NCI-H82 (cell line): Measurements from ENCODE around the gene UIMC1.
"Not testable (repeated sequence)": the region's sequence is repeated elsewhere in the genome, so short reads cannot be mapped to it uniquely, and the experiment has no call there.

Source experiments
- DNase-seq: peaks from one replicate; lab custom pipeline; 2025; lab: John Stamatoyannopoulos, UW

The UIMC1 gene

GRCh38 chr5:177005619-177006264 lies 837 bp downstream of the UIMC1 start:
- DNase-seq, result peak; percentile 81

GRCh38 chr5:177004961-177005360 lies 1.6 kb downstream of the UIMC1 start:
- DNase-seq, result no peak

DNA sequence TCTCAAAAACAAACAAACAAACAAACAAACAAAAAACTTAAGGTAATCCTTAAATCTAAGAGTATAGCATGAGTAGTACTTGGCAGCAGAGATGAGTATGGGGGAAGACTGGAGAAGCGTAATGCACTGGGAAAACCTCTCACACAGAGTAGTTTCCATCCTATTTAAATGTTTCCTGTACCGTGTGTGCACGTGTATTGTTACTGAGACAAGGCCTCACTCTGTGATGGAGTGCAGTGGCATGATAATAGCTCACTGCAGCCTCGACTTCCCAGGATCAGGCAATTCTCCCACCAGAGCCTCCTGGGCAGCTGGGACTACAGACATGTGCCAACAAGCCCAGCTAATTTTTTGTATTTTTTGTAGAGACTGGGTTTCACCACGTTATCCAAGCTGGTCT lies 2.9 kb downstream of the UIMC1 start:
- no peak for DNase-seq

DNA sequence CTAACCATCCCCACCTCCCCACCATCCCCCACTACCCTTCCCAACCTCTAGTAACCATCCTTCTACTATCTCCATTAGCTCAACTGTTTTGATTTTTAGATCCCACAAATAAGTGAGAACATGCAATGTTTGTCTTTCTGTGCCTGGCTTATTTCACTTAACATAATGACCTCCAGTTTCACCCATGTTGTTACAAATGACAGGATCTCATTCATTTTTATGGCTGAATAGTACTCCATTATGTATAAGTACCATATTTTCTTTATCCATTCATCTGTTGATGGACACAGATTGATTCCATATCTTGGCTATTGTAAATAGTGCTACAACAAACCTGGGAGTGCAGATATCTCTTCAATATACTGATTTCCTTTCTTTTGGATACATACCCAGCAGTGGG lies 7.1 kb downstream of the UIMC1 start:
- not testable (repeated sequence) for DNase-seq

DNA sequence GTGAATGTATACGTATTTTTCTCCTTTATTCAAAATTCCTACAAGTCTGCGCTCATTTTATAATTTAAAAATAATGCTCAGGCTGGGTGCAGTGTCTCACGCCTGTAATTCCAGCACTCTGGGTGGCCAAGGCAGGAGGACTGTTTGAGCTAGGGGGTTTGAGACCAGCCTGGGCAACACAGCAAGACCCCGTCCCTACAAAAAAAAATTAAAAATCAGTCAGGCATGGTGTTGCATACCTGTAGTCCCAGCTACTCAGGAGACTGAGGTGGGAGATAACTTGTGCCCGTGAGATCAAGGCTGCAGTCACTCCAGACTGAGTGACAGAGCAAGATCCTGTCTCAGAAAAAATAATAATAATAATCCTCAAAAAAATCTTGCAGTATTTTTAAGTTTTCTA lies 7.8 kb downstream of the UIMC1 start:
- no peak for DNase-seq

- no peak for DNase-seq
Observed at GRCh38 chr5:176996780-176997179, 9.8 kb downstream of the UIMC1 start.

- DNase-seq, result no peak
Observed at GRCh38 chr5:176995896-176996767, 10.4 kb downstream of the UIMC1 start.

DNA sequence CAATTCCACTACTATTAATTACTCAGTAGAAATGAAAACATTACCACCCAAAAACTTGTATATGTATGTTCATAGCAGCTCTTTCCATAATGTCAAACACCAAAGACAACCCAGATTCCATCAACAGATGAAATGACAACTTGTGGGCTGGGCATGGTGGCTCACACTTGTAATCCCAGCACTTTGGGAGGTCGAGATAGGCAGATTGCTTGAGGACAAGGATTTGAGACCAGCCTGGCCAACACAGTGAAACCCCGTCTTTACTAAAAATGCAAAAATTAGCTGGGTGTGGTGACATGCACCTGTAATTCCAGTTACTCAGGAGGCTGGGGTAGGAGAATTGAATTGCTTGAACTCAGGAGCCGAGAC lies 11.5 kb downstream of the UIMC1 start:
- DNase-seq, result no peak

DNA sequence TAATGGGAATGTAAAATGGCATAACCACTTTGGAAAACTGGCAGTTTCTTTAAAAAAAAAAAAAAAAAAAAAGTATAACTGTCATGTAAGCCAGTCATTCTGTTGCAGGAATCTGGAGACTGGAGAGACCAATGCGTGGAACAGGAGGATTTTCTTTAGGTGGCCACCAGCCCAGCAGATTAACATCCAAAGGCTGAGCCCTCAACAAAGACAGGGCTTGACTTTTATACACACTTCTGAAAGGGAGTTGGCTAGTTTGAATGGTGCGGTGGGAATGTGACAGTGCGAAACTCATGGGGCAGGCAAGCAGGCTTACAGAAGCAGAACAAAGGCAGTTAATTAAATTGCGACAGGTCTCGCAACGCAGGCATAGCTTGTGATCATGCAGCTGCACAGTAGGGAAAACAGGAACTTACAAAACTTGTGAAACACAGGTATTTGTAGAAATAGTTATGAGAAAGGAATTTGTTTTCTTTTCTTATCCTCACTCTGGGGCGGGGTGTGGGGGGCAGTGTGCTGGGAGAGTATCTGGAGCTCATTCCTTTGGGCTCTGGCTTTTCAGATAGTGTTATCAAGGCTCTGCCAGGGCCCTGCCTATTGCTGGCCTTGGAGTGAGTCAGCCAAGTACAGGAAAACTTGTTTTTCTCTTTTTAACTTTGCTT lies 12.0 kb downstream of the UIMC1 start:
- DNase-seq, result no peak

GRCh38 chr5:176993081-176993480 lies 13.5 kb downstream of the UIMC1 start:
- not testable (repeated sequence) for DNase-seq

- no peak for DNase-seq
Observed at GRCh38 chr5:176987583-176987982, 19.0 kb downstream of the UIMC1 start.

- no peak for DNase-seq
Observed at GRCh38 chr5:176986280-176986679, 20.3 kb downstream of the UIMC1 start.

- DNase-seq, result no peak
Observed at GRCh38 chr5:176985516-176985915, 21.1 kb downstream of the UIMC1 start.

DNA sequence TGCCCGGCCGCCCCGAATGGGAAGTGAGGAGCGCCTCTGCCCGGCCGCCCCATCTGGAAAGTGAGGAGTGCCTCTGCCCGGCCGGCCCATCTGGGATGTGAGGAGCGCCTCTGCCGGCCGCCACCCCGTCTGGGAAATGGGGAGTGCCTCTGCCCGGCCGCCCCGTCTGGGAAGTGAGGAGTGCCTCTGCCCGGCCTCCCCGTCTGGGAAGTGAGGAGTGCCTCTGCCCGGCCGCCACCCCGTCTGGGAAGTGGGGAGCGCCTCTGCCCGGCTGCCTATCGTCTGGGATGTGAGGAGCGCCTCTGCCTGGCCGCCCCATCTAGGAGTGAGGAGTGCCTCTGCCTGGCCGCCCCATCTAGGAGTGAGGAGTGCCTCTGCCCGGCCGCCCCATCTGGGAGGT lies 22.4 kb downstream of the UIMC1 start:
- DNase-seq, result not testable (repeated sequence)

DNA sequence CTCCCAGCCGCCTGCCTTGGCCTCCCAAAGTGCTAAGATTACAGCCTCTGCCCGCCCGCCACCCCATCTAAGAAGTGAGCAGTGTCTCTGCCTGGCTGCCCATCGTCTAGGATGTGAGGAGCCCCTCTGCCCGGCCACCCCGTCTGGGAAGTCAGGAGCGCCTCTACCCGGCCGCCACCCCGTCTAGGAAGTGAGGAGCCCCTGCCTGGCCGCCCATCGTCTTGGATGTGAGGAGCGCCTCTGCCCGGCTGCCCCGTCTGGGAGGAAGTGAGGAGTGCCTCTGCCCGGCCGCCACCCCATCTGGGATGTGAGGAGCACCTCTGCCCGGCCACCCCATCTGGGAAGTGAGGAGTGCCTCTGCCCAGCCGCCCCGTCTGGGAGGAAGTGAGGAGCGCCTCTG lies 23.0 kb downstream of the UIMC1 start:
- DNase-seq, result not testable (repeated sequence)

GRCh38 chr5:176983112-176983511 lies 23.5 kb downstream of the UIMC1 start:
- DNase-seq, result not testable (repeated sequence)

DNA sequence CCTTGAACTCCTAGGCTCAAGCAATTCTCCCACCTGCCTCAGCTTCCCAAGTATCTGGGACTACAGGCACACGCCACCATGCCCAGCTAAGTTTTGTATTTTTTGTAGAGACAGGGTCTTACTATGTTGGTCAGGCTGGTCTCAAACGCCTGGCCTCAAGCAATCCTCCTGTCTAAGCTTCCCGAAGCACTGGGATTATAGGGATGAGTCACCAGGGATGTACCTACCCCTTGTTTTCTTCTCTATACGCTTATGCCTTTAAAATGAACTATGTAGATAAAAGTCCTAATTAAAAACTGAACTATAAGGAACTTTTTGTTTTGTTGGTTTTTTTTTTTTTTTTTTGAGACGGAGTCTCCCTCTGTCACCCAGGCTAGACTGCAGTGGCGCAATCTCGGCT lies 25.8 kb downstream of the UIMC1 start:
- no peak for DNase-seq

- DNase-seq, result no peak
Observed at GRCh38 chr5:176979669-176980068, 26.9 kb downstream of the UIMC1 start.

DNA sequence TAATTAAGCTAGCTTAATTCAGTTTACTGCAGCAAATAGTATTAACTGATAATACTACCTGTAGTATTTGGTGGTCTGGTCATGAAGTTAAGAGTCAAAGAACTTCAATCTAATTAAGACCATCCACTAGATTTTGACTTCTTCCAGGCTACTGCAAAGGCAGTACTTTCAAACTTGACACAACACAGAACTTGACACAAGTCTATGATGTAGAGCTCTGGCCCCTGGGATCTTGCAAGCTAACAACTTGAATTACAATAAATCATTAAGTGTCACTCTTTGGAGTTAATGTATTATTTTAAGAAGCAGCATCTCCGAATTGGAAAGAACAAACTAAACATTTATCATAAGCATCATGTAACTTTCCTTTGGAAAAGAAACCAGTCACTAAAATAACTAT lies 40.9 kb downstream of the UIMC1 start:
- peak; percentile 55 for DNase-seq

GRCh38 chr5:176959051-176959450 lies 47.5 kb downstream of the UIMC1 start:
- DNase-seq, result peak; percentile 75

DNA sequence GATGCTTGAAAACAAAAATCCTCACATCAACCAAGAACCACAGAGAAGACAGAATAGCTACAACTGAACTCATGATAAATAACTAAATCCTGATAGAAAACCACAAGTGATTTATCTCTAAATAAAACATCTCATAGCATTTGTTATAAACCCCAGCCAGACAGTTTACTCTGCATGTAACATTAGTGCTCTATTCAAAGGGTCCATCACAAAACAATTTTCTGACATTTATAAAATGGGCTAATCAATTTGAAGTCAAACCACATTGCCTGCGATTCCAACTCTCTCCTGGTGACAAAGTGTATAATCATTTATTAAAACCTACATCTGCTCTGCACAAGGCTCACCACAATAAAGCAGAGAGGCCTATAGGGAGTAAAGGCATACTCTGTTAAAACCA lies 49.8 kb downstream of the UIMC1 start:
- no peak for DNase-seq

- no peak for DNase-seq
Observed at GRCh38 chr5:176955895-176956294, 50.7 kb downstream of the UIMC1 start.

- DNase-seq, result no peak
Observed at GRCh38 chr5:176954050-176954449, 52.5 kb downstream of the UIMC1 start.
